GM13977 (cell line): ENCODE measurements around the gene COL6A2.

ENCODE experiments used
- DNase-seq: peaks from one replicate; pipeline ENCODE4 v3.0.0; 2012; ENCODE audit warnings: low spot score
- in situ Hi-C: fragments of 300-500 bp; cut with MboI; formaldehyde crosslinking; loops from one replicate; pipeline ENCODE4 v1.12.0; 2022; ENCODE audit warnings: low sequenced_read_pairs, low pct_unique_long_range_greater_than_20kb, mixed read lengths, inconsistent platforms; ENCODE audit not compliant: unreplicated experiment
- TF ChIP-seq, protein P1 (sequence below): IDR thresholded peaks from 2 replicates; pipeline ENCODE4 v1.5.1; 2012; ENCODE audit warnings: mild to moderate bottlenecking, control low read depth; ENCODE audit not compliant: insufficient read depth; ENCODE audit errors: extremely low read depth, missing control alignments

The COL6A2 gene

DNA sequence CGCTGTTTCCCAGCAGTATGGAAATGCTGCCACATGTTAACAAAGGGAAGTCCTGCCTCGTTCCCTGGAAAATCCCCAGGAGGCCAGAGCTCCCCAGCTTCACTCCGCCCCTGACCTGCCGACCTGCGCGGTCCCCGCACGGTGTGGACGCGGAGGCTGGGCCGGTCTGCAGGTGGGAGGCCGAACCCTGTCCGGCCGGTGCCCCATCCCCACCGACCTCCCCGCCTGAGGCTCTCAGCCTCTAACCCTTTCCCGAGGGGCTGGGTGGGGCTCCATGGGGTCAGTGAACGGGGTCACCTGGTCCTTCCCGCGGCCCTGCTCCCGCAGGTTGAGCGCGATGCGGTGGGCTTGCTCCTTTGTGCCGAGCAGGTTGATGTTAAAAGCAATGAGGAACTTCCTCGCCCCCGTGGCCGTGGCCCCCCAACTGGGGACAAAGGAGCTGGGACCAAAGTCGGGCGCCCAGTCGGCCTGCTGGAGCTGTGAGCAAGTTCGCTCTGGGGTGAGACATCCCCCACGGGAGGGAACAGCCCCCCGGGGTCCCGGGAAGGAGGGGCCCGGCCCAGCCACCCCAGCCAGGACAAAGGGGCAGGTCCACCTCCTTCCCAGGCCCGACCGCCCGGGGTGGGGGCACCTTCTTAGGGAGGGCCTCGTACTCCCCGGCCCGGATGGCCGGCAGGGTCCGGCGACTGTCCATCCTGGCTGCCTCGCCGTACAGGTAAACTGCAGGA, 53.5 kb downstream of the COL6A2 start:
- in situ Hi-C loops, result no loop called here
- TF ChIP-seq, protein P1, sequence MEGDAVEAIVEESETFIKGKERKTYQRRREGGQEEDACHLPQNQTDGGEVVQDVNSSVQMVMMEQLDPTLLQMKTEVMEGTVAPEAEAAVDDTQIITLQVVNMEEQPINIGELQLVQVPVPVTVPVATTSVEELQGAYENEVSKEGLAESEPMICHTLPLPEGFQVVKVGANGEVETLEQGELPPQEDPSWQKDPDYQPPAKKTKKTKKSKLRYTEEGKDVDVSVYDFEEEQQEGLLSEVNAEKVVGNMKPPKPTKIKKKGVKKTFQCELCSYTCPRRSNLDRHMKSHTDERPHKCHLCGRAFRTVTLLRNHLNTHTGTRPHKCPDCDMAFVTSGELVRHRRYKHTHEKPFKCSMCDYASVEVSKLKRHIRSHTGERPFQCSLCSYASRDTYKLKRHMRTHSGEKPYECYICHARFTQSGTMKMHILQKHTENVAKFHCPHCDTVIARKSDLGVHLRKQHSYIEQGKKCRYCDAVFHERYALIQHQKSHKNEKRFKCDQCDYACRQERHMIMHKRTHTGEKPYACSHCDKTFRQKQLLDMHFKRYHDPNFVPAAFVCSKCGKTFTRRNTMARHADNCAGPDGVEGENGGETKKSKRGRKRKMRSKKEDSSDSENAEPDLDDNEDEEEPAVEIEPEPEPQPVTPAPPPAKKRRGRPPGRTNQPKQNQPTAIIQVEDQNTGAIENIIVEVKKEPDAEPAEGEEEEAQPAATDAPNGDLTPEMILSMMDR, result no peak
- DNase-seq, result no peak

DNA sequence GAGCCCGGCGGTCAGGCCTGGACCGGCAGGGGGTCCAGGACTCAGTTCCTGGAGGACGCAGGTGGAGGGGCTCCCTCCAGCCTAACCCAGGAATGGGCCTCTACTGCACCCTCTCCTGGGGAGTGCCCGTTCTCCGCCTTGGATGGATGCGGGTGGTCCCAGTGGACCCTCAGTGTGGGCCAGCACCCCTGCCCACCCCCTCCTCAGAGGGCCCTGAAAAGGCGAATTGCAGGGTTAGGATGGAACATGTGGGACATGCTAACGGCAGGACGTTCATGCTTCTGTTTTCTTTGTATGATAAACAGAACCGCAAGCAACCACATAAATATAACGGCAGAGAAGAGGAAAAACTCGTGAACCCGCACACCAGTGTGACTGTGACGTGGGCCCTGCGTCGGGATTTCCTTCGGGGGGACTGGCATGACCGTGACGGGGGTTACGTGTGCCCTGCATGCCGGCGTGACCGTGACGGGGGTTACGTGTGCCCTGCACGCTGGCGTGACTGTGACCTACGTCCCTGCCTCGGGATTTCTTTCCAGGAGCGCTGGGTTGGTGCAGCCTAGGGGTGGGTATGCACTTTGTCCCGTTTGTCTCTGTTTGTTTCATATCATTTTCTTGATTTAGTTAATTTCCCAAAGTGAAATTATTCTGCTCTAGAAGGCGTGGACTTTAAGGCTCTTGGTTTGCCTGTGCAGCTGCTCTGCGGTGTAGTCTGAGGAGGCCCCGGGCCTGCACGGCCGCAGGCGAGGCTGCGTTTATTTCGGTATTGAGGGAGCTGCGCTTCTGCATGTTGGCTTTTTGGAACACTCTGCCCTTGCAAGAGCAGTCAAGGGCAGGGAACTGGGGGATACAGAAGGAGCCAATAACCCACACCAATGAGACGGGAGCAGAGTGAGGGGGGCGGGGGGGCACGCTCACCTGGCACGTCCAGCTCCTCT, 54.3 kb downstream of the COL6A2 start:
- TF ChIP-seq, protein P1, result no peak
- in situ Hi-C loops, result no loop called here
- no peak for DNase-seq

DNA sequence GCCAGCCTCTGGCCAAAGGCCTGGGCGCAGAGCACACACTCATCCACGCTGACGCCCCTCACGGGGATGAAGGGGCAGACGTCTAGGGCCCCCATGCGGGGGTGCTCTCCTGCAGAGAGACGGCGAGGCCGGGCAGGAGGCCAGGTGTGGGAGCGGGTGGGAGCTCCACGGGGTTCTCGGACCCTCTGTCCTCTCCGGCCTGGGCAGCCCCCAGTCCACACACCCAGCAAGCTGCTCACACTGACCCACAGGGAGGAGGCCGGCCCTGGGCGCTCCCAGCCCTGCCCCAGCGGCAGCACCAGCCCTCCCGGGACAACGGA, 55.0 kb downstream of the COL6A2 start:
- in situ Hi-C loops, result no loop called here
- TF ChIP-seq, protein P1, result no peak
- no peak for DNase-seq

DNA sequence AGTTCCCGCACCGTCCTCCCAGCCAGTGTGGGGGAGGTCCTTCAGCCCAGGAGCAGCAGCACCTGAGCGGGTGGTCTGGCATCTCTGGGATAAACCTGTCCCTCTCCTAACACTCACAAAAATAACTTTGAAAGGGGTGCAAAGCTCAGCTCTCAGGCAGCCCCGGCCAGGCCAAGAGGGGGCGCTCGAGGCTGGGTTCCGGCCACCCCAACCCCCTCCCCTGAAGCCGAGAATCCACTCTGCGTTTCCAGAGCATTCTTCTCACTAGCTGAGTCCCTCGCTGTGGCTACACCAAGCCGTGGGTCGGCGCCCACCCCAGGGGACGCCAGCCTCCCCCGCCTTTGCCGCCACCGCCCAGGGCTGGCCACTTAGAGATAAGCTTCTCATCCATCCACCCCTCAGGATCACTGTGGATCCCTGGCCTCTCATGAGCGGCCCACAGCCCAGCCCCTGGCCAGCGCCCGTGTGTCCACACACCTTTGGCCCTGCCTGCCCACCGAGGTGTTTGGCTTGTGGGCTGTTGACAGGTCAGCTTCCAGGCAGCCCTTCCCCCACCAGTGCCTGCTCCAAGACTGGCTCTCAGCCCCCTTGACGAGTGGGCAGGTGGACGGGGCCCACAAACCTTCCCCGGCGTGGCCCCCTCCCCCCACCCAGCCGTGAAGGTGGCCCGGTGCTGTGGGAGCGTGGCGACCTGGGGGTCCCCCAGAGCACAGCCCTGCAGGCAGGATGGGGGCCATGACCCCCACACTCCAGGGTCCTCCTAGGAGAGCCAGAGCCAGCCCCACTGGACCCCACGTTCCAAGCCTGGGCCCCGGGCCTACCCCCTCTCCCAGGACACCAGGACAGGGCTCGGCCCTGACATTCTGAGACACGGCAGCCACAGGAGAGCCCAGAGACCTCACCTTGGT, 55.6 kb downstream of the COL6A2 start:
- in situ Hi-C loops, result no loop called here
- peak; percentile 83 for DNase-seq
- TF ChIP-seq, protein P1, result peak; percentile 78

DNA sequence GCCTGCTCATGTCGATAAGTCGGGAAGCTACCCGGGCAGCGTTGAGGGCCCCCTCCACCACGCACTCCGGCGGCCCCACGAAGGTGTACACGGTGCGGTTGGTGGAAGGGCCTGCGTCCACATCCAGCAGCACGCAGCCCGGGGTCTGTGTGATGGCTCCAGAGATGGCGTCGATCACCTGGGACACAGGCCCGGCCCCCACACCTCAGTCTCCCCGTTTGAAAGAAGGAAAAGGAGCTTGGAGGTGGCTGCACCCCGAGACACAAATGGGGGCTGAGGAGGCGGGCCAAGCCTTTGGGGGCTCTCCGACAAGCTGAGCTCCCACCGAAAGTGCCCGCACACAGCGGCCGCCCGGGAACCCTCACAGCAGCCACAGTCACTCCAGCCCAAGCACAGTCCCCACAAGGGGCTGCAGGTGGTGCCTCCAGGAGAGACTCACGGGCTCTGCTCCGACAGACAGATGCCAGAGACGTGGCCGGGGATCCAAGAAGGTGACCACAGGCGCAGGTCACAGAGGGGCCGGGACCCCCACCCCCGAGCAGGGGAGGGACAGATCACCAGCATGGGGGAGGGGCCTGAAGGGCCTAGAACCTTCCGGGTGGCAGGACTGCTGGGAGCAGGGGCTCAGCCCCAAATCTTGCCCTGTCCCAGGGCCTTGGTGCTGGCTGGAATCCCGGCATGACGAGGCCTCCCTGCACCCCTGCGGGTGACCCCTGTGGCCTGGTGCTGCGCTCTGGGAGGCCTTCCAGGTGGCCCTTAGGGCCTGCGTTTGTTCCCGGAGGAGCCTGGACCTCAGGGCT, 56.4 kb downstream of the COL6A2 start:
- TF ChIP-seq, protein P1, result no peak
- in situ Hi-C loops, result no loop called here
- DNase-seq, result no peak
